DOHH2 (cell line): ENCODE data around the gene CFAP73.

Experiments used
- EZH2phosphoT487 ChIP-seq: fragments of 200-600 bp; sonication (generic); IDR thresholded peaks from 2 replicates; pipeline ENCODE4 v1.6.1; 2017; ENCODE audit warnings: borderline replicate concordance, mild to moderate bottlenecking, antibody characterized with exemption, low read length, moderate library complexity, mixed read lengths
- TF ChIP-seq, protein P1 (sequence below): fragments of 200-600 bp; sonication (generic); IDR thresholded peaks from one replicate; pipeline ENCODE4 v1.5.1; 2014; ENCODE audit warnings: antibody characterized with exemption, mild to moderate bottlenecking, low read depth, low read length; ENCODE audit not compliant: poor library complexity, severe bottlenecking

DNA sequence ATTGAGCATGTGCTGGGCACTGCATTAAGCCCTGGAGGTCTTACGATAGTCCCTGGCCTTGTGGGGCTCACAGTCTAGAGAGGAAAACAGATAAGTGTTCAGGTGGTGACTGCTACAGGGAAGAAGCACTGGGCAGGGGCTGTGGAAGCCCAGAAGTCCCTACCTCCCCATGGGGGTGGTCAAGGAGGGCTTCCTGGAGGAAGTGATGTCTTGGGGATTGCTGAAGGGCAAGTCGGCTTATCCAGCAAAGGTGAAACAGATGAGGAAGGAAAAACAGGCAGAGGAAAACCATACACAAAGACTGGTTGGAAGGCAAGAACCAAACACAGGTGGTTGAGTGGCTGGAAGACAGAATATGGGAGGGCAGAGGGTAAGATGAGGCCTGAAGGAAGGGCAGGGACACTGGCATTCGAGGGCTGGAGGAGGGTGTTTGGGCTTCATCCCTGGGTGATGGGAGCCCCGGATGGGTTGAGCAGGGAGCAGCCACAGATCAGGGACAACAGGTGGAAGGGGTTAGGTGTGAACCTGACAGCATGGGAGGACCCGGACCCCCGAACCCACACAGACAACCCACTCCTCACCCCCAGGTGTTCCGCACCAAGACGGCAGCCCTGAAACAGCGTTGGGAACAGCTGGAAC lies 2.8 kb downstream of the CFAP73 start:
- TF ChIP-seq, protein P1, sequence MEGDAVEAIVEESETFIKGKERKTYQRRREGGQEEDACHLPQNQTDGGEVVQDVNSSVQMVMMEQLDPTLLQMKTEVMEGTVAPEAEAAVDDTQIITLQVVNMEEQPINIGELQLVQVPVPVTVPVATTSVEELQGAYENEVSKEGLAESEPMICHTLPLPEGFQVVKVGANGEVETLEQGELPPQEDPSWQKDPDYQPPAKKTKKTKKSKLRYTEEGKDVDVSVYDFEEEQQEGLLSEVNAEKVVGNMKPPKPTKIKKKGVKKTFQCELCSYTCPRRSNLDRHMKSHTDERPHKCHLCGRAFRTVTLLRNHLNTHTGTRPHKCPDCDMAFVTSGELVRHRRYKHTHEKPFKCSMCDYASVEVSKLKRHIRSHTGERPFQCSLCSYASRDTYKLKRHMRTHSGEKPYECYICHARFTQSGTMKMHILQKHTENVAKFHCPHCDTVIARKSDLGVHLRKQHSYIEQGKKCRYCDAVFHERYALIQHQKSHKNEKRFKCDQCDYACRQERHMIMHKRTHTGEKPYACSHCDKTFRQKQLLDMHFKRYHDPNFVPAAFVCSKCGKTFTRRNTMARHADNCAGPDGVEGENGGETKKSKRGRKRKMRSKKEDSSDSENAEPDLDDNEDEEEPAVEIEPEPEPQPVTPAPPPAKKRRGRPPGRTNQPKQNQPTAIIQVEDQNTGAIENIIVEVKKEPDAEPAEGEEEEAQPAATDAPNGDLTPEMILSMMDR, result no peak
- no peak for TF ChIP-seq EZH2phosphoT487
